ENCODE data around the gene KIF1A. TPM values are rescaled to one million over a fixed set of nuclear protein-coding genes. Genes with fewer than 3 reads are reported as not detected.

Gene KIF1A
- total RNA-seq, 1 experiment from 2014 or later = not detected

- POLR2A ChIA-PET (ENCODE audit: unreplicated experiment) = no interaction called here
- Histone ChIP-seq H3K9me3 (ENCODE audit: insufficient read depth, low read depth) (no peaks in the 10 kb centered on the region), H3K27me3 (ENCODE audit: insufficient read depth, low read depth) (peaks cover 98% of the 10 kb centered on the region), H3K9me2 (ENCODE audit: insufficient read depth) (no peaks in the 10 kb centered on the region), H3K36me3 (ENCODE audit: low read depth) (no peaks in the 10 kb centered on the region), H3K4me3 (no peak overlapping the region), H3K79me2 (ENCODE audit: low read depth) (no peaks in the 10 kb centered on the region), H4K20me1 (ENCODE audit: insufficient read depth) (no peaks in the 10 kb centered on the region), H2AFZ (no peak overlapping the region), H3K4me1 (replicated peaks; ENCODE audit: insufficient read depth) (no peaks in the 10 kb centered on the region), H3K4me2 (no peak overlapping the region), H3F3A (ENCODE audit: insufficient read depth, low read depth) (no peaks in the 10 kb centered on the region), H3K27ac (no peak overlapping the region)
- TF ChIP-seq, protein P1, sequence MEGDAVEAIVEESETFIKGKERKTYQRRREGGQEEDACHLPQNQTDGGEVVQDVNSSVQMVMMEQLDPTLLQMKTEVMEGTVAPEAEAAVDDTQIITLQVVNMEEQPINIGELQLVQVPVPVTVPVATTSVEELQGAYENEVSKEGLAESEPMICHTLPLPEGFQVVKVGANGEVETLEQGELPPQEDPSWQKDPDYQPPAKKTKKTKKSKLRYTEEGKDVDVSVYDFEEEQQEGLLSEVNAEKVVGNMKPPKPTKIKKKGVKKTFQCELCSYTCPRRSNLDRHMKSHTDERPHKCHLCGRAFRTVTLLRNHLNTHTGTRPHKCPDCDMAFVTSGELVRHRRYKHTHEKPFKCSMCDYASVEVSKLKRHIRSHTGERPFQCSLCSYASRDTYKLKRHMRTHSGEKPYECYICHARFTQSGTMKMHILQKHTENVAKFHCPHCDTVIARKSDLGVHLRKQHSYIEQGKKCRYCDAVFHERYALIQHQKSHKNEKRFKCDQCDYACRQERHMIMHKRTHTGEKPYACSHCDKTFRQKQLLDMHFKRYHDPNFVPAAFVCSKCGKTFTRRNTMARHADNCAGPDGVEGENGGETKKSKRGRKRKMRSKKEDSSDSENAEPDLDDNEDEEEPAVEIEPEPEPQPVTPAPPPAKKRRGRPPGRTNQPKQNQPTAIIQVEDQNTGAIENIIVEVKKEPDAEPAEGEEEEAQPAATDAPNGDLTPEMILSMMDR (conservative IDR thresholded peaks at IDR 0.05) = no peak
- no peak for TF ChIP-seq EZH2 (IDR thresholded peaks at IDR 0.05; ENCODE audit: low read depth)
- CTCF ChIA-PET = no interaction called here
- no TSS peak for BruUV-seq (replicated peaks)
- intact Hi-C loops (cut with micrococcal nuclease; ENCODE audit: unreplicated experiment) = no loop called here
- DNase-seq = no peak
These were observed 70.5 kb downstream of the KIF1A start for GRCh38 chr2:240749516-240749915.

DNA sequence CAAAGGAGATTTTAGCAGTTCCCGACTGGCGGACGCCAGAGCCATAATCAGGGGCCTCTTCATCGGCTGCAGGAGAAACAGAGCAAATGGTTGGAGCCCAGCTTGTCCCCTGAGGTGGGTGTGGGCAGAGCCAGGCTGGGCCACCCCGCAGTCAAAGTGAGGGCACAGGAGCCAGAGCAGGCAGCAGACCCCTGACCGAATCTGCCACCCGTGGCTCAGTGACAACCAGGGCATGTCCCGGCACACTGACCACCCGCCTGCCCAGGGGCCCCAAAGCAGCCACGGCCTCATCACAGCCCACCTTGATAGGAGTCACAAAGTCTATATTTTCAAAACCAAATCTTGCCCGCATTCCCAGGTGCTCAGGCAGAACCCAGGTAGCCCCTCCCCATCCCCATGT is 72.8 kb downstream of the KIF1A start:
- Histone ChIP-seq H3K9me3 (ENCODE audit: insufficient read depth, low read depth) (no peaks in the 10 kb centered on the region), H3K4me2 (no peak overlapping the region), H2AFZ (no peak overlapping the region), H3K4me3 (no peak overlapping the region), H3K27me3 (ENCODE audit: insufficient read depth, low read depth) (peaks cover 80% of the 10 kb centered on the region), H3K79me2 (ENCODE audit: low read depth) (no peaks in the 10 kb centered on the region), H3K4me1 (replicated peaks; ENCODE audit: insufficient read depth) (no peaks in the 10 kb centered on the region), H3K27ac (no peak overlapping the region), H3F3A (ENCODE audit: insufficient read depth, low read depth) (no peaks in the 10 kb centered on the region), H3K36me3 (ENCODE audit: low read depth) (no peaks in the 10 kb centered on the region), H4K20me1 (ENCODE audit: insufficient read depth) (no peaks in the 10 kb centered on the region), H3K9me2 (ENCODE audit: insufficient read depth) (no peaks in the 10 kb centered on the region)
- no peak for DNase-seq
- ChIA-PET CTCF (no interaction called here), POLR2A (ENCODE audit: unreplicated experiment) (no interaction called here)
- TF ChIP-seq, protein P1 (conservative IDR thresholded peaks at IDR 0.05) = no peak
- TF ChIP-seq EZH2 (IDR thresholded peaks at IDR 0.05; ENCODE audit: low read depth) = no peak
- intact Hi-C loops (cut with micrococcal nuclease; ENCODE audit: unreplicated experiment) = no loop called here
- no TSS peak for BruUV-seq (replicated peaks)

DNA sequence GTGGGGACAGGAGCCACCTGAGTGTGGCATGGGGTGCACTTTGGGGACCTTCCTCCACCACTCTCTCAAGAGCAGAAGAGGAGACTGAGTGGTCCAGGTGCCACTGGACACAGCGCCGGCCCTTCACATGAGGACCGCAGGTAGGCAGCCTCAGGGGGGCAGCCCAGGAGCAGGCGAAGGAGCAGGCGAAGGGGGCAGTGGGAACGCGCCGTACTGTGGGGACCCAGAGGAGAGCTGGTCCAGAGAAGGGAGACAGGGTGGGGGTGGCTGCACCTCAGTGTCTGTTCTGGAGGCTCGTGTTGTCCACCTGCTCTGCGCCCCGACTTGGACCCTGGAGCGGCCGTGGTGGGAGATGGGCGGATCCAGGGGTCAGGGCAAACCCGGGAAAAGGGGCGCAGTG is 73.3 kb downstream of the KIF1A start:
- H4K20me1 ChIP-seq (ENCODE audit: insufficient read depth) = no peaks in the 10 kb centered on the region; the same call in 1 of the 2 replicates
- no peak for TF ChIP-seq EZH2 (IDR thresholded peaks at IDR 0.05; ENCODE audit: low read depth)
- TF ChIP-seq, protein P1 (conservative IDR thresholded peaks at IDR 0.05) = no peak
- no peak overlapping the region for H3K4me3 ChIP-seq
- H3K27me3 ChIP-seq (ENCODE audit: insufficient read depth, low read depth) = peaks cover 80% of the 10 kb centered on the region
- no peak overlapping the region for H3K27ac ChIP-seq
- intact Hi-C loops (cut with micrococcal nuclease; ENCODE audit: unreplicated experiment) = no loop called here
- no peak overlapping the region for H3K4me2 ChIP-seq
- ChIA-PET POLR2A (ENCODE audit: unreplicated experiment) (no interaction called here), CTCF (no interaction called here)
- no peak for DNase-seq
- BruUV-seq (replicated peaks) = no TSS peak
- no peaks in the 10 kb centered on the region for H3F3A ChIP-seq (ENCODE audit: insufficient read depth, low read depth)
- H3K36me3 ChIP-seq (ENCODE audit: low read depth) = no peaks in the 10 kb centered on the region
- no peaks in the 10 kb centered on the region for H3K9me2 ChIP-seq (ENCODE audit: insufficient read depth)
- no peak overlapping the region for H2AFZ ChIP-seq
- H3K4me1 ChIP-seq (replicated peaks; ENCODE audit: insufficient read depth) = no peaks in the 10 kb centered on the region
- no peaks in the 10 kb centered on the region for H3K9me3 ChIP-seq (ENCODE audit: insufficient read depth, low read depth)
- H3K79me2 ChIP-seq (ENCODE audit: low read depth) = no peaks in the 10 kb centered on the region
